ENCODE measurements around the gene NRP1.

Gene NRP1

GRCh38 chr10:33270971-33271370, 63.5 kb downstream of the NRP1 start:
- no peak overlapping the region for H3K27ac ChIP-seq
- H3K36me3 ChIP-seq, result no peaks in the 10 kb centered on the region
- no peak overlapping the region for H3K4me3 ChIP-seq (ENCODE audit: low read depth in 1 of 2, low read length in 1 of 2)
- no peaks in the 10 kb centered on the region for H3K9me3 ChIP-seq
- H3K27me3 ChIP-seq, result peaks cover 44% of the 10 kb centered on the region
- no peak for TF ChIP-seq CTCF (IDR thresholded peaks at IDR 0.05)
- H3K4me1 ChIP-seq (ENCODE audit: control insufficient read depth in 1 of 2, insufficient read depth in 1 of 2, low read depth in 1 of 2, low read length in 1 of 2), result peaks cover 0 to 4% of the 10 kb centered on the region in 2 experiments

- Histone ChIP-seq H3K9me3 (no peaks in the 10 kb centered on the region), H3K27ac (no peak overlapping the region), H3K4me3 (ENCODE audit: low read depth in 1 of 2, low read length in 1 of 2) (no peak overlapping the region), H3K4me1 (ENCODE audit: control insufficient read depth in 1 of 2, insufficient read depth in 1 of 2, low read depth in 1 of 2, low read length in 1 of 2) (peaks cover 0 to 4% of the 10 kb centered on the region in 2 experiments), H3K27me3 (peaks cover 20% of the 10 kb centered on the region), H3K36me3 (no peaks in the 10 kb centered on the region)
- TF ChIP-seq CTCF (IDR thresholded peaks at IDR 0.05), result no peak
These were observed 66.8 kb downstream of the NRP1 start for GRCh38 chr10:33267708-33268107.

GRCh38 chr10:33265621-33266020, 68.8 kb downstream of the NRP1 start:
- no peak for TF ChIP-seq CTCF (IDR thresholded peaks at IDR 0.05)
- Histone ChIP-seq H3K4me1 (ENCODE audit: control insufficient read depth in 1 of 2, insufficient read depth in 1 of 2, low read depth in 1 of 2, low read length in 1 of 2) (peaks cover 0 to 4% of the 10 kb centered on the region in 2 experiments), H3K27ac (no peak overlapping the region), H3K4me3 (ENCODE audit: low read depth in 1 of 2, low read length in 1 of 2) (no peak overlapping the region), H3K27me3 (peaks cover 5% of the 10 kb centered on the region), H3K9me3 (no peaks in the 10 kb centered on the region), H3K36me3 (no peaks in the 10 kb centered on the region)

GRCh38 chr10:33263453-33263852, 71.0 kb downstream of the NRP1 start:
- H3K27ac ChIP-seq, result no peak overlapping the region
- no peaks in the 10 kb centered on the region for H3K36me3 ChIP-seq
- H3K4me1 ChIP-seq (ENCODE audit: control insufficient read depth in 1 of 2, insufficient read depth in 1 of 2, low read depth in 1 of 2, low read length in 1 of 2), result peaks cover 0 to 4% of the 10 kb centered on the region in 2 experiments
- H3K9me3 ChIP-seq, result no peaks in the 10 kb centered on the region
- no peak for TF ChIP-seq CTCF (IDR thresholded peaks at IDR 0.05)
- H3K4me3 ChIP-seq (ENCODE audit: low read depth in 1 of 2, low read length in 1 of 2), result no peak overlapping the region
- no peaks in the 10 kb centered on the region for H3K27me3 ChIP-seq

GRCh38 chr10:33262871-33263270, 71.6 kb downstream of the NRP1 start:
- H3K36me3 ChIP-seq, result no peaks in the 10 kb centered on the region
- peaks cover 0 to 4% of the 10 kb centered on the region in 2 experiments for H3K4me1 ChIP-seq (ENCODE audit: control insufficient read depth in 1 of 2, insufficient read depth in 1 of 2, low read depth in 1 of 2, low read length in 1 of 2)
- H3K4me3 ChIP-seq (ENCODE audit: low read depth in 1 of 2, low read length in 1 of 2), result no peak overlapping the region
- no peak for TF ChIP-seq CTCF (IDR thresholded peaks at IDR 0.05)
- H3K27me3 ChIP-seq, result no peaks in the 10 kb centered on the region
- no peak overlapping the region for H3K27ac ChIP-seq
- no peaks in the 10 kb centered on the region for H3K9me3 ChIP-seq

Data from neutrophil (primary cell).